B cell (primary cell): Measurements from ENCODE around the gene ARHGAP26. TPM values are rescaled to one million over a fixed set of nuclear protein-coding genes. Genes with fewer than 3 reads are reported as not detected.

Experiments
- ATAC-seq: fragments of 200-7000 bp; cut with Tn5 transposase; one replicate; pipeline ENCODE4 v1.10.0; 2021; ENCODE audit warnings: low read depth, mild to moderate bottlenecking, moderate number of reproducible peaks, moderate library complexity
- CTCF ChIA-PET: fragments of 350-600 bp; sonication (Branson Sonifier 250); formaldehyde crosslinking; loops from one replicate; lab custom pipeline; 2021; ENCODE audit warnings: antibody characterized with exemption, inconsistent platforms; lab: Charles Lee
- POLR2A ChIA-PET: fragments of 350-600 bp; sonication (Branson Sonifier 250); formaldehyde crosslinking; loops from one replicate; lab custom pipeline; 2021; ENCODE audit warnings: antibody characterized with exemption; lab: Charles Lee
- DNase-seq: peaks from one replicate; pipeline ENCODE4 v3.0.0; 2013
- H2AFZ ChIP-seq: 2 replicates; pipeline ENCODE4 v1.6.1; 2012; ENCODE audit warnings: mild to moderate bottlenecking, low read depth, low read length; ENCODE audit not compliant: insufficient read depth, poor library complexity, severe bottlenecking
- H3K27ac ChIP-seq, 2 donors: 1 replicate in 1 of 2; 2 replicates in 1 of 2; pipeline ENCODE4 v1.5.1; 2012 to 2013; ENCODE audit warnings: low read length in 2 of 2, mild to moderate bottlenecking in 2 of 2, moderate library complexity in 1 of 2
- H3K27me3 ChIP-seq, 4 experiments: fragments of 200-600 bp in 1 of 4; sonication (generic) in 1 of 4; replicated peaks in 1 of 4; 1 replicate in 2 of 4; 2 replicates in 2 of 4; pipeline versions ENCODE4 v1.6.1 to v1.7.0; 2013 to 2016; ENCODE audit warnings: low read length in 3 of 4, mild to moderate bottlenecking in 2 of 4, mixed read lengths in 1 of 4, moderate library complexity in 1 of 4; ENCODE audit not compliant: insufficient read depth in 4 of 4, control insufficient read depth in 3 of 4; ENCODE audit errors: control extremely low read depth in 1 of 4
- H3K36me3 ChIP-seq, 2 experiments: replicated peaks in 1 of 2; 1 replicate in 1 of 2; 2 replicates in 1 of 2; pipeline versions ENCODE4 v1.6.1 to v1.7.1; 2013; ENCODE audit warnings: low read length in 1 of 2; ENCODE audit not compliant: insufficient read depth in 2 of 2, control insufficient read depth in 1 of 2; ENCODE audit errors: control extremely low read depth in 1 of 2, extremely low read depth in 1 of 2
- H3K4me1 ChIP-seq, 2 donors: fragments of 200-600 bp in 1 of 2; sonication (generic) in 1 of 2; 1 replicate in 1 of 2; 2 replicates in 1 of 2; pipeline versions ENCODE4 v1.5.1 to v1.6.1; 2013 to 2017; ENCODE audit warnings: low read length in 2 of 2; ENCODE audit not compliant: control insufficient read depth in 2 of 2, insufficient read depth in 2 of 2
- H3K4me2 ChIP-seq: replicated peaks from 2 replicates; pipeline ENCODE3; 2012; ENCODE audit warnings: mild to moderate bottlenecking, low read depth, low read length; ENCODE audit not compliant: poor library complexity, severe bottlenecking
- H3K4me3 ChIP-seq, 5 experiments: fragments of 200-600 bp in 1 of 5; sonication (generic) in 1 of 5; 1 replicate in 3 of 5; 2 replicates in 2 of 5; pipeline versions ENCODE4 v1.5.1 to v1.7.0; 2011 to 2016; ENCODE audit warnings: low read length in 4 of 5, mild to moderate bottlenecking in 4 of 5, low read depth in 2 of 5, control low read depth in 1 of 5, moderate library complexity in 1 of 5; ENCODE audit not compliant: insufficient read depth in 1 of 5; ENCODE audit errors: control extremely low read depth in 1 of 5, extremely low read depth in 1 of 5
- H3K79me2 ChIP-seq: fragments of 200-600 bp; sonication (generic); one replicate; pipeline ENCODE4 v1.6.0; 2016; ENCODE audit warnings: low read length; ENCODE audit not compliant: control insufficient read depth, insufficient read depth
- H3K9ac ChIP-seq: fragments of 200-600 bp; sonication (generic); 2 replicates; pipeline ENCODE4 v1.6.1; 2017; ENCODE audit warnings: mild to moderate bottlenecking, low read length, moderate library complexity
- H3K9me3 ChIP-seq, 3 donors: one replicate each; pipeline versions ENCODE4 v1.6.1 to v1.7.1; 2013; ENCODE audit warnings: low read length in 2 of 3; ENCODE audit not compliant: control insufficient read depth in 2 of 3, insufficient read depth in 1 of 3; ENCODE audit errors: control extremely low read depth in 1 of 3
- H4K20me1 ChIP-seq: 2 replicates; pipeline ENCODE4 v1.6.0; 2012; ENCODE audit warnings: mild to moderate bottlenecking, low read length; ENCODE audit not compliant: insufficient read depth, control insufficient read depth, poor library complexity, severe bottlenecking
- H3K27ac Mint-ChIP-seq: one replicate; pipeline ENCODE4 v1.8.0; 2021; ENCODE audit warnings: mixed read lengths
- H3K27me3 Mint-ChIP-seq: one replicate; pipeline ENCODE4 v1.8.0; 2021; ENCODE audit warnings: mixed read lengths
- H3K4me1 Mint-ChIP-seq: one replicate; pipeline ENCODE4 v1.8.0; 2021; ENCODE audit warnings: mixed read lengths
- H3K4me3 Mint-ChIP-seq: one replicate; pipeline ENCODE4 v1.8.0; 2021; ENCODE audit warnings: mixed read lengths
- H3K9me3 Mint-ChIP-seq: one replicate; pipeline ENCODE4 v1.8.0; 2022; ENCODE audit warnings: mixed read lengths; ENCODE audit not compliant: insufficient read depth
- EZH2 ChIP-seq: IDR thresholded peaks from 2 replicates; pipeline ENCODE4 v1.6.1; 2012; ENCODE audit warnings: borderline replicate concordance, low read depth, mild to moderate bottlenecking, moderate library complexity, low read length; ENCODE audit not compliant: insufficient read depth, poor library complexity, severe bottlenecking
- WGBS: methylation state at CpG from one replicate; pipeline ENCODE4 v1.1.5; 2013; ENCODE audit warnings: missing lambda C conversion rate; ENCODE audit not compliant: insufficient coverage; 5-methylcytosine and 5-hydroxymethylcytosine counted together
- intact Hi-C: fragments of 100-400 bp; cut with micrococcal nuclease; formaldehyde crosslinking; loops from one replicate; pipeline ENCODE4 v1.10.0; 2022
- polyA plus RNA-seq: library from polyadenylated mRNA; depleted of rRNA; stranded (reverse); fragments of >200 nt; gene quantifications from 2 replicates; pipeline ENCODE4 v1.2.3, GENCODE V29; 2012
- total RNA-seq, 2 donors: library from RNA; stranded (reverse); fragments of 120-200 nt in 1 of 2; gene quantifications; 1 replicate in 1 of 2; 2 replicates in 1 of 2; pipeline versions ENCODE4 v1.2.3 to v1.2.4, GENCODE V29; 2013 to 2022
- TF ChIP-seq, protein P1 (sequence below): fragments of 200-600 bp; IDR thresholded peaks from one replicate; pipeline ENCODE4 v1.8.0; 2022; ENCODE audit warnings: antibody characterized with exemption, mild to moderate bottlenecking

Gene ARHGAP26
- total and polyA plus RNA-seq, 2 donors (not counting 1 experiment from before 2014, with no cell fraction given), result 1.8 to 22.5 TPM

DNA sequence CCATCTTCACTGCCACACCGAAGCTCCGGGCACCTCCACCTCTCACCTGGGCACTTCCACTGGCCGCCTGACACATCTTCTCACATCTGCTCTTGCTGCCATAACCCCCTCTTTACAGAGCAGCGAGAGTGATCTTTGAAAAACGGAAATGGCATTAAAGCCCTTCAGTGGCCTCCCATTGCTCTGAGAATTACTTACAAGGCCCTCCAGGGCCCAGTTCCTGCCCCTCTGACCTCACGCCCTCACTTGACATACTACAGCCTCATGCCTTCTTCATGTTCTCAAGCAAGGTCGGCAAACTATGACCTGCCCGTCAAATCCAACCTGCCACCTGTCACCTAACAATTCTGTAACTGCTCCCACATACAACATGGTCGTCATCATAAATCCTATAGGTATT is 446.0 kb downstream of the ARHGAP26 start:
- Mint-ChIP-seq H3K27ac (no peak overlapping the region), H3K4me1 (peaks cover 26% of the 10 kb centered on the region), H3K27me3 (no peaks in the 10 kb centered on the region), H3K4me3 (no peak overlapping the region), H3K9me3 (no peaks in the 10 kb centered on the region)
- ChIA-PET CTCF (interaction anchor here (1.2 kb wide), 1 partner anchor 12 kb away, joined by 4 read pairs; no protein-coding TSS in a partner anchor), POLR2A (interaction anchor here (0.6 kb wide), 1 partner anchor 377 kb away, joined by 12 read pairs; no protein-coding TSS in a partner anchor)
- intact Hi-C loops, result no loop called here
- no peak overlapping the region for H3K4me3 ChIP-seq
- WGBS, result 99% methylated on average over 6 of the region's 9 CpGs
- no peak overlapping the region for H3K9ac ChIP-seq
- no peak overlapping the region for H3K27ac ChIP-seq
- H3K36me3 ChIP-seq, result peaks cover 2 to 4% of the 10 kb centered on the region in 2 experiments
- H3K9me3 ChIP-seq, result no peaks in the 10 kb centered on the region
- no peaks in the 10 kb centered on the region for H3K79me2 ChIP-seq
- H3K4me1 ChIP-seq, result peaks cover 9% of the 10 kb centered on the region in 2 donors
- no peak overlapping the region for H2AFZ ChIP-seq
- TF ChIP-seq, protein P1, sequence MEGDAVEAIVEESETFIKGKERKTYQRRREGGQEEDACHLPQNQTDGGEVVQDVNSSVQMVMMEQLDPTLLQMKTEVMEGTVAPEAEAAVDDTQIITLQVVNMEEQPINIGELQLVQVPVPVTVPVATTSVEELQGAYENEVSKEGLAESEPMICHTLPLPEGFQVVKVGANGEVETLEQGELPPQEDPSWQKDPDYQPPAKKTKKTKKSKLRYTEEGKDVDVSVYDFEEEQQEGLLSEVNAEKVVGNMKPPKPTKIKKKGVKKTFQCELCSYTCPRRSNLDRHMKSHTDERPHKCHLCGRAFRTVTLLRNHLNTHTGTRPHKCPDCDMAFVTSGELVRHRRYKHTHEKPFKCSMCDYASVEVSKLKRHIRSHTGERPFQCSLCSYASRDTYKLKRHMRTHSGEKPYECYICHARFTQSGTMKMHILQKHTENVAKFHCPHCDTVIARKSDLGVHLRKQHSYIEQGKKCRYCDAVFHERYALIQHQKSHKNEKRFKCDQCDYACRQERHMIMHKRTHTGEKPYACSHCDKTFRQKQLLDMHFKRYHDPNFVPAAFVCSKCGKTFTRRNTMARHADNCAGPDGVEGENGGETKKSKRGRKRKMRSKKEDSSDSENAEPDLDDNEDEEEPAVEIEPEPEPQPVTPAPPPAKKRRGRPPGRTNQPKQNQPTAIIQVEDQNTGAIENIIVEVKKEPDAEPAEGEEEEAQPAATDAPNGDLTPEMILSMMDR, result no peak
- no peak for TF ChIP-seq EZH2
- H4K20me1 ChIP-seq, result no peaks in the 10 kb centered on the region
- no peaks in the 10 kb centered on the region for H3K27me3 ChIP-seq
- DNase-seq (no peak), ATAC-seq (no peak)
- H3K4me2 ChIP-seq, result no peak overlapping the region

GRCh38 chr5:143217065-143217803 is 447.1 kb downstream of the ARHGAP26 start:
- CTCF ChIA-PET, result interaction anchor here (0.7 to 1.2 kb wide), 2 partner anchors 11 to 187 kb away, joined by 3 to 4 read pairs; no protein-coding TSS in a partner anchor
- POLR2A ChIA-PET, result no interaction called here
- Histone ChIP-seq H3K27ac (no peak overlapping the region), H2AFZ (no peak overlapping the region), H3K79me2 (no peaks in the 10 kb centered on the region), H3K9me3 (no peaks in the 10 kb centered on the region), H3K4me1 (peaks cover 17 to 19% of the 10 kb centered on the region in 2 donors), H3K9ac (no peak overlapping the region), H3K27me3 (no peaks in the 10 kb centered on the region), H3K4me3 (no peak overlapping the region), H3K36me3 (peaks cover 2 to 4% of the 10 kb centered on the region in 2 experiments), H4K20me1 (no peaks in the 10 kb centered on the region), H3K4me2 (no peak overlapping the region)
- no peak overlapping the region for H3K27ac Mint-ChIP-seq
- no peak for TF ChIP-seq EZH2
- TF ChIP-seq, protein P1, result no peak
- 58% methylated on average over 7 of the region's 10 CpGs for WGBS
- no peak overlapping the region for H3K4me3 Mint-ChIP-seq
- DNase-seq (no peak), ATAC-seq (no peak)
- peaks cover 35% of the 10 kb centered on the region for H3K4me1 Mint-ChIP-seq
- H3K9me3 Mint-ChIP-seq, result no peaks in the 10 kb centered on the region
- intact Hi-C loops, result no loop called here
- no peaks in the 10 kb centered on the region for H3K27me3 Mint-ChIP-seq
